GM23338 (cell line): ENCODE measurements around the gene RPS19BP1. TPM values are rescaled to one million over a fixed set of nuclear protein-coding genes. Genes with fewer than 3 reads are reported as not detected.

Source experiments
- ATAC-seq: fragments of 200-7000 bp; cut with Tn5 transposase; 3 replicates; pipeline ENCODE4 v1.9.1; 2020
- DNase-seq: peaks from one replicate; pipeline ENCODE4 v3.0.0-alpha.2; 2015; ENCODE audit warnings: low spot score
- H2AFZ ChIP-seq: fragments of 200-600 bp; sonication (generic); 2 replicates; pipeline ENCODE4 v1.8.0; 2016; ENCODE audit warnings: antibody characterized with exemption, mild to moderate bottlenecking, moderate library complexity
- H3F3A ChIP-seq: fragments of 200-600 bp; sonication (generic); replicated peaks from 2 replicates; pipeline ENCODE4 v1.8.0; 2017; ENCODE audit warnings: antibody characterized with exemption, mixed run types, low read depth
- H3K27ac ChIP-seq: fragments of 200-600 bp; sonication (generic); 2 replicates; pipeline ENCODE4 v1.6.1; 2016; ENCODE audit warnings: low read depth
- H3K27me3 ChIP-seq: fragments of 200-600 bp; sonication (generic); 2 replicates; pipeline ENCODE4 v1.8.0; 2016; ENCODE audit warnings: mild to moderate bottlenecking, mixed run types, moderate library complexity; ENCODE audit not compliant: insufficient read depth
- H3K36me3 ChIP-seq: fragments of 200-600 bp; sonication (generic); 2 replicates; pipeline ENCODE4 v1.8.0; 2016; ENCODE audit warnings: mild to moderate bottlenecking; ENCODE audit not compliant: insufficient read depth
- H3K4me1 ChIP-seq: fragments of 200-600 bp; sonication (generic); 2 replicates; pipeline ENCODE4 v1.8.0; 2016; ENCODE audit warnings: mild to moderate bottlenecking, moderate library complexity; ENCODE audit not compliant: insufficient read depth
- H3K4me2 ChIP-seq: fragments of 200-600 bp; sonication (generic); 2 replicates; pipeline ENCODE4 v1.7.1; 2017; ENCODE audit warnings: mixed run types
- H3K4me3 ChIP-seq: fragments of 200-600 bp; sonication (generic); 2 replicates; pipeline ENCODE4 v1.6.1; 2016; ENCODE audit warnings: mixed run types
- H3K79me2 ChIP-seq: fragments of 200-600 bp; sonication (generic); replicated peaks from 2 replicates; pipeline ENCODE4 v1.8.0; 2017; ENCODE audit warnings: mild to moderate bottlenecking; ENCODE audit not compliant: insufficient read depth
- H3K9me2 ChIP-seq: fragments of 200-600 bp; sonication (generic); 2 replicates; pipeline ENCODE4 v1.8.0; 2017; ENCODE audit not compliant: insufficient read depth
- H4K20me1 ChIP-seq: fragments of 200-600 bp; sonication (generic); replicated peaks from 2 replicates; pipeline ENCODE4 v1.8.0; 2017; ENCODE audit warnings: mild to moderate bottlenecking; ENCODE audit not compliant: insufficient read depth
- H3K27ac Mint-ChIP-seq: 2 replicates; pipeline ENCODE4 v1.8.0; 2020; ENCODE audit warnings: inconsistent platforms, mild to moderate bottlenecking, moderate library complexity, mixed read lengths
- H3K27me3 Mint-ChIP-seq: 3 replicates; pipeline ENCODE4 v1.8.0; 2022; ENCODE audit warnings: low read depth, mild to moderate bottlenecking, moderate library complexity, mixed read lengths, inconsistent platforms; ENCODE audit not compliant: insufficient read depth, poor library complexity
- H3K36me3 Mint-ChIP-seq: 3 replicates; pipeline ENCODE4 v1.8.0; 2021; ENCODE audit warnings: low read depth, mild to moderate bottlenecking, inconsistent platforms, moderate library complexity, mixed read lengths
- H3K4me1 Mint-ChIP-seq: 3 replicates; pipeline ENCODE4 v1.8.0; 2020; ENCODE audit warnings: mild to moderate bottlenecking, inconsistent platforms, mixed read lengths
- H3K4me3 Mint-ChIP-seq: 3 replicates; pipeline ENCODE4 v1.8.0; 2021; ENCODE audit warnings: moderate library complexity, mild to moderate bottlenecking, inconsistent platforms, mixed read lengths
- H3K9me3 Mint-ChIP-seq: 3 replicates; pipeline ENCODE4 v1.8.0; 2020; ENCODE audit warnings: moderate library complexity, mild to moderate bottlenecking, inconsistent platforms, mixed read lengths
- CREB1 ChIP-seq: fragments of 250-450 bp; sonication (Bioruptor Pico); IDR thresholded peaks from 2 replicates; pipeline ENCODE4 v1.5.0; 2020; ENCODE audit warnings: low read depth, mild to moderate bottlenecking, moderate library complexity
- CTCF ChIP-seq, 2 experiments: fragments of 200-600 bp in 1 of 2; sonication (generic) in 1 of 2; conservative IDR thresholded peaks; 2 replicates each; pipeline versions ENCODE4 v1.5.1 to v1.6.1; 2016 to 2017; ENCODE audit warnings: antibody characterized with exemption in 2 of 2, low read depth in 2 of 2, mild to moderate bottlenecking in 2 of 2, moderate library complexity in 1 of 2
- ETS1 ChIP-seq: IDR thresholded peaks from 2 replicates; pipeline ENCODE4 v1.6.1; 2016; ENCODE audit warnings: antibody characterized with exemption
- EZH2 ChIP-seq: fragments of 200-600 bp; sonication (generic); IDR thresholded peaks from one replicate; pipeline ENCODE4 v1.8.0; 2017; ENCODE audit warnings: antibody characterized with exemption, mild to moderate bottlenecking, low read depth; ENCODE audit not compliant: unreplicated experiment
- EZH2phosphoT487 ChIP-seq: fragments of 200-600 bp; sonication (generic); IDR thresholded peaks from one replicate; pipeline ENCODE4 v1.8.1; 2018; ENCODE audit warnings: antibody characterized with exemption; ENCODE audit not compliant: unreplicated experiment
- JUNB ChIP-seq: IDR thresholded peaks from one replicate; pipeline ENCODE4 v1.6.1; 2016; ENCODE audit warnings: antibody characterized with exemption; ENCODE audit not compliant: unreplicated experiment
- NANOG ChIP-seq: IDR thresholded peaks from 2 replicates; pipeline ENCODE4 v1.6.1; 2016; ENCODE audit warnings: antibody characterized with exemption, borderline replicate concordance
- POLR2AphosphoS5 ChIP-seq: IDR thresholded peaks from 2 replicates; pipeline ENCODE4 v1.6.1; 2016; ENCODE audit warnings: antibody characterized with exemption, low read depth
- REST ChIP-seq: IDR thresholded peaks from one replicate; pipeline ENCODE4 v1.6.1; 2018; ENCODE audit warnings: antibody characterized with exemption; ENCODE audit not compliant: unreplicated experiment
- STAT1 ChIP-seq: IDR thresholded peaks from one replicate; pipeline ENCODE4 v1.6.1; 2016; ENCODE audit warnings: antibody characterized with exemption; ENCODE audit not compliant: unreplicated experiment
- ZNF114 ChIP-seq: fragments of 250-450 bp; sonication (Bioruptor Pico); IDR thresholded peaks from 2 replicates; pipeline ENCODE4 v1.5.0; 2020; ENCODE audit warnings: mild to moderate bottlenecking, moderate library complexity
- ZNF331 ChIP-seq: fragments of 250-450 bp; sonication (Bioruptor Pico); IDR thresholded peaks from 2 replicates; pipeline ENCODE4 v1.5.0; 2020; ENCODE audit warnings: low read depth, mild to moderate bottlenecking, moderate library complexity
- ZNF462 ChIP-seq: fragments of 250-450 bp; sonication (Bioruptor Pico); IDR thresholded peaks from 2 replicates; pipeline ENCODE4 v1.5.0; 2020; ENCODE audit warnings: mild to moderate bottlenecking, moderate library complexity
- polyA plus RNA-seq: library from polyadenylated mRNA; unstranded; fragments of >200 nt; fragmentation: Nextera tagmentation; extraction: Ambion mirVana; gene quantifications from 2 replicates; pipeline ENCODE4 v1.2.1, GENCODE V29; 2016
- total RNA-seq: library from RNA; depleted of rRNA; stranded (reverse); fragments of >200 nt; shearing (Covaris generic); gene quantifications from 2 replicates; pipeline ENCODE4 v1.2.3, GENCODE V29; 2014

Gene RPS19BP1
- total and polyA plus RNA-seq, 2 experiments from 2014 or later, result 153 to 215 TPM

GRCh38 chr22:39512026-39512425 lies 20.5 kb downstream of the RPS19BP1 start:
- Histone ChIP-seq H4K20me1 (peaks cover 82% of the 10 kb centered on the region), H3F3A (peaks cover 25% of the 10 kb centered on the region), H3K27ac (no peak overlapping the region), H3K4me2 (no peak overlapping the region), H3K79me2 (peaks cover 17% of the 10 kb centered on the region), H3K9me2 (no peaks in the 10 kb centered on the region), H3K27me3 (peaks cover 67% of the 10 kb centered on the region), H3K4me3 (no peak overlapping the region), H3K4me1 (no peaks in the 10 kb centered on the region; the same call in 1 of the 2 replicates), H2AFZ (no peak overlapping the region), H3K36me3 (peaks cover 57% of the 10 kb centered on the region)
- Mint-ChIP-seq H3K4me1 (no peaks in the 10 kb centered on the region), H3K27ac (no peak overlapping the region), H3K36me3 (peaks cover 94% of the 10 kb centered on the region), H3K9me3 (no peaks in the 10 kb centered on the region; the same call in 2 of the 3 replicates), H3K27me3 (peaks cover 82% of the 10 kb centered on the region), H3K4me3 (no peak overlapping the region)
- no peak for ATAC-seq
- TF ChIP-seq POLR2AphosphoS5 (no peak), ZNF331 (CRISPR knock-in tag) (no peak), CREB1 (CRISPR knock-in tag) (no peak), ETS1 (no peak), JUNB (no peak), CTCF (conservative IDR thresholded peaks at IDR 0.05; ENCODE audit: low read depth in 2 of 2) (no peak), STAT1 (no peak), ZNF114 (CRISPR knock-in tag) (no peak), NANOG (no peak), REST (no peak), ZNF462 (CRISPR knock-in tag) (no peak), EZH2phosphoT487 (no peak), EZH2 (no peak)
- no peak for DNase-seq
